A549 (cell line): ENCODE results near the gene RAD51B.
"Not testable (repeated sequence)": the region's sequence is repeated elsewhere in the genome, so short reads cannot be mapped to it uniquely, and the experiment has no call there.

Experiments
- ATOH8 ChIP-seq: fragments of 250-450 bp; sonication (Bioruptor Pico); IDR thresholded peaks from 2 replicates; pipeline ENCODE4 v1.5.0; 2020; ENCODE audit warnings: low read depth, mild to moderate bottlenecking, moderate library complexity
- CEBPB ChIP-seq, 2 experiments: fragments of >200 bp in 1 of 2; sonication (Bioruptor Twin) in 1 of 2; formaldehyde crosslinking in 1 of 2; IDR thresholded peaks; 2 replicates each; pipeline ENCODE4 v1.6.1; 2012 to 2016
- FOSB ChIP-seq: fragments of 250-450 bp; sonication (Bioruptor Pico); IDR thresholded peaks from 2 replicates; pipeline ENCODE4 v1.5.0; 2020; ENCODE audit warnings: mild to moderate bottlenecking, moderate library complexity
- HOXA7 ChIP-seq: fragments of 250-450 bp; sonication (Bioruptor Pico); IDR thresholded peaks from 2 replicates; pipeline ENCODE4 v1.5.0; 2020; ENCODE audit warnings: mild to moderate bottlenecking, moderate library complexity
- MAX ChIP-seq: IDR thresholded peaks from 2 replicates; pipeline ENCODE4 v1.6.1; 2012
- MYC ChIP-seq: IDR thresholded peaks from 2 replicates; pipeline ENCODE4 v1.6.1; 2012; ENCODE audit warnings: mild to moderate bottlenecking, inconsistent platforms, low read length, improper control_type of control experiment, borderline replicate concordance
- POLR2A ChIP-seq: IDR thresholded peaks from 2 replicates; pipeline ENCODE4 v1.6.1; 2012; ENCODE audit warnings: mild to moderate bottlenecking, low read length
- RARB ChIP-seq: fragments of 250-450 bp; sonication (Bioruptor Pico); IDR thresholded peaks from 2 replicates; pipeline ENCODE4 v1.8.0; 2021; ENCODE audit warnings: mild to moderate bottlenecking, moderate library complexity
- RFX5 ChIP-seq: fragments of 450-650 bp; IDR thresholded peaks from 2 replicates; pipeline ENCODE4 v1.7.1; 2014; ENCODE audit warnings: antibody characterized with exemption, mild to moderate bottlenecking, moderate library complexity
- RNF2 ChIP-seq: fragments of 200-600 bp; sonication (generic); IDR thresholded peaks from 2 replicates; pipeline ENCODE4 v1.6.1; 2016; ENCODE audit warnings: low read depth, mild to moderate bottlenecking, antibody characterized with exemption, moderate library complexity, borderline replicate concordance
- TF ChIP-seq, protein P1 (sequence below): fragments of >200 bp; sonication (Bioruptor Twin); formaldehyde crosslinking; IDR thresholded peaks from 3 replicates; pipeline ENCODE4 v1.5.1; 2016
- TF ChIP-seq, protein P2 (sequence below): fragments of 200-600 bp; sonication (generic); IDR thresholded peaks from 2 replicates; pipeline ENCODE4 v1.6.1; 2016; ENCODE audit warnings: antibody characterized with exemption, mild to moderate bottlenecking, moderate library complexity

DNA sequence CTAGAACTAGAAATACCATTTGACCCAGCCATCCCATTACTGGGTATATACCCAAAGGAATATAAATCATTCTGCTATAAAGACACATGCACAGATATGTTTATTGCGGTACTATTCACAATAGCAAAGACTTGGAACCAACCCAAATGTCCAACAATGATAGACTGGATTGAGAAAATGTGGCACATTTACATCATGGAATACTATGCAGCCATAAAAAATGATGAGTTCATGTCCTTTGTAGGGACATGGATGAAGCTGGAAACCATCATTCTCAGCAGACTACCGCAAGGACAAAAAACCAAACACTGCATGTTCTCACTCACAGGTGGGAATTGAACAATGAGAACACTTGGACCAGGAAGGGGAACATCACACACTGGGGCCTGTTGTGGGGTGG is 229.2 kb downstream of the RAD51B start:
- not testable (repeated sequence) for TF ChIP-seq FOSB; POLR2A; MAX; RNF2; RARB; MYC; HOXA7; ATOH8 (CRISPR knock-in tag); RFX5; CEBPB (IDR thresholded peaks at IDR 0.05)
- TF ChIP-seq, protein P1, sequence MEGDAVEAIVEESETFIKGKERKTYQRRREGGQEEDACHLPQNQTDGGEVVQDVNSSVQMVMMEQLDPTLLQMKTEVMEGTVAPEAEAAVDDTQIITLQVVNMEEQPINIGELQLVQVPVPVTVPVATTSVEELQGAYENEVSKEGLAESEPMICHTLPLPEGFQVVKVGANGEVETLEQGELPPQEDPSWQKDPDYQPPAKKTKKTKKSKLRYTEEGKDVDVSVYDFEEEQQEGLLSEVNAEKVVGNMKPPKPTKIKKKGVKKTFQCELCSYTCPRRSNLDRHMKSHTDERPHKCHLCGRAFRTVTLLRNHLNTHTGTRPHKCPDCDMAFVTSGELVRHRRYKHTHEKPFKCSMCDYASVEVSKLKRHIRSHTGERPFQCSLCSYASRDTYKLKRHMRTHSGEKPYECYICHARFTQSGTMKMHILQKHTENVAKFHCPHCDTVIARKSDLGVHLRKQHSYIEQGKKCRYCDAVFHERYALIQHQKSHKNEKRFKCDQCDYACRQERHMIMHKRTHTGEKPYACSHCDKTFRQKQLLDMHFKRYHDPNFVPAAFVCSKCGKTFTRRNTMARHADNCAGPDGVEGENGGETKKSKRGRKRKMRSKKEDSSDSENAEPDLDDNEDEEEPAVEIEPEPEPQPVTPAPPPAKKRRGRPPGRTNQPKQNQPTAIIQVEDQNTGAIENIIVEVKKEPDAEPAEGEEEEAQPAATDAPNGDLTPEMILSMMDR, result not testable (repeated sequence)
- TF ChIP-seq, protein P2, sequence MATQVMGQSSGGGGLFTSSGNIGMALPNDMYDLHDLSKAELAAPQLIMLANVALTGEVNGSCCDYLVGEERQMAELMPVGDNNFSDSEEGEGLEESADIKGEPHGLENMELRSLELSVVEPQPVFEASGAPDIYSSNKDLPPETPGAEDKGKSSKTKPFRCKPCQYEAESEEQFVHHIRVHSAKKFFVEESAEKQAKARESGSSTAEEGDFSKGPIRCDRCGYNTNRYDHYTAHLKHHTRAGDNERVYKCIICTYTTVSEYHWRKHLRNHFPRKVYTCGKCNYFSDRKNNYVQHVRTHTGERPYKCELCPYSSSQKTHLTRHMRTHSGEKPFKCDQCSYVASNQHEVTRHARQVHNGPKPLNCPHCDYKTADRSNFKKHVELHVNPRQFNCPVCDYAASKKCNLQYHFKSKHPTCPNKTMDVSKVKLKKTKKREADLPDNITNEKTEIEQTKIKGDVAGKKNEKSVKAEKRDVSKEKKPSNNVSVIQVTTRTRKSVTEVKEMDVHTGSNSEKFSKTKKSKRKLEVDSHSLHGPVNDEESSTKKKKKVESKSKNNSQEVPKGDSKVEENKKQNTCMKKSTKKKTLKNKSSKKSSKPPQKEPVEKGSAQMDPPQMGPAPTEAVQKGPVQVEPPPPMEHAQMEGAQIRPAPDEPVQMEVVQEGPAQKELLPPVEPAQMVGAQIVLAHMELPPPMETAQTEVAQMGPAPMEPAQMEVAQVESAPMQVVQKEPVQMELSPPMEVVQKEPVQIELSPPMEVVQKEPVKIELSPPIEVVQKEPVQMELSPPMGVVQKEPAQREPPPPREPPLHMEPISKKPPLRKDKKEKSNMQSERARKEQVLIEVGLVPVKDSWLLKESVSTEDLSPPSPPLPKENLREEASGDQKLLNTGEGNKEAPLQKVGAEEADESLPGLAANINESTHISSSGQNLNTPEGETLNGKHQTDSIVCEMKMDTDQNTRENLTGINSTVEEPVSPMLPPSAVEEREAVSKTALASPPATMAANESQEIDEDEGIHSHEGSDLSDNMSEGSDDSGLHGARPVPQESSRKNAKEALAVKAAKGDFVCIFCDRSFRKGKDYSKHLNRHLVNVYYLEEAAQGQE, result not testable (repeated sequence)
